ENCODE data around the gene FAM174B. TPM values are rescaled to one million over a fixed set of nuclear protein-coding genes. Genes with fewer than 3 reads are reported as not detected.

The FAM174B gene
- total RNA-seq, 1 donor from 2014 or later: 9.6 TPM

- TF ChIP-seq CTCF (conservative IDR thresholded peaks at IDR 0.05; ENCODE audit: low read depth, low read length): no peak
- H3K4me3 ChIP-seq (ENCODE audit: low read depth, low read length): no peak overlapping the region
- DNase-seq (ENCODE audit: low read depth): no peak
Observed at GRCh38 chr15:92666780-92667179, 11.2 kb upstream of the FAM174B start.

- no peak for DNase-seq (ENCODE audit: low read depth)
- H3K4me3 ChIP-seq (ENCODE audit: low read depth, low read length): no peak overlapping the region
- TF ChIP-seq CTCF (conservative IDR thresholded peaks at IDR 0.05; ENCODE audit: low read depth, low read length): no peak
Observed at GRCh38 chr15:92665100-92665555, 9.6 kb upstream of the FAM174B start.

GRCh38 chr15:92664178-92664900 is 8.8 kb upstream of the FAM174B start:
- no peak for DNase-seq (ENCODE audit: low read depth)
- H3K4me3 ChIP-seq (ENCODE audit: low read depth, low read length): no peak overlapping the region
- TF ChIP-seq CTCF (conservative IDR thresholded peaks at IDR 0.05; ENCODE audit: low read depth, low read length): no peak

DNA sequence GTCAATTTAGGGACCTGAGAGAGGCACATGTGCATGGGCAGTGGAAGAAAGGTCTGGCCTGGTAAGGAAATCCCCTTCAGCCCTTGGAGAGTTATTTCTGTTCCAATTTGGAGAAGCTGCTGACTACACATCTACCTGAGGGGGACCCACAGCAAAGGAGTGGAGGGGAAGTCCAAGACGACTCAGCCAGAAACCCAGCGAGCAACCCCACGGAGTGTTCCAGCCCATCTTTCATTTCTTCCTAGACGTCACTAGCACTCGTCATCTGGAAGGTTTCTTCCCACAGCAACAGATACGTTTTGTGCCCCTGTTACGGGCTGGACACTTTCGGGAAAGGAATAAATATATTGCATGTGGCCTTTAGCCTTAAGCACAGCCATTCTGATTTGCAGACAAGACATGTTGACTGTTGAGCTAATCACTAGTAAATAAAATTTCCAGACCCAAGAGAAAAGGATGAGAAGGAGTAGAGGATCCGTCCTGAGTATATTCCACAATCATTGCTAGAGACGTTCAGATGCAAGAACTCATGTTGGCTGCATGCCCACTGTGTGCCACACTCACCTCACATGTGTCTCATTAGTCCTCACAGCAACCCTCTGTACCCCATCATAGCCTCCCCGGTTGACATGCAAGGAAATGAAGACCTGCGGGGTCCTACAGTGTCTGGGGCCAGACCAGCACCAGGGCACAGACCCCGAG is 7.8 kb upstream of the FAM174B start:
- no peak overlapping the region for H3K4me3 ChIP-seq (ENCODE audit: low read depth, low read length)
- no peak for TF ChIP-seq CTCF (conservative IDR thresholded peaks at IDR 0.05; ENCODE audit: low read depth, low read length)
- no peak for DNase-seq (ENCODE audit: low read depth)

DNA sequence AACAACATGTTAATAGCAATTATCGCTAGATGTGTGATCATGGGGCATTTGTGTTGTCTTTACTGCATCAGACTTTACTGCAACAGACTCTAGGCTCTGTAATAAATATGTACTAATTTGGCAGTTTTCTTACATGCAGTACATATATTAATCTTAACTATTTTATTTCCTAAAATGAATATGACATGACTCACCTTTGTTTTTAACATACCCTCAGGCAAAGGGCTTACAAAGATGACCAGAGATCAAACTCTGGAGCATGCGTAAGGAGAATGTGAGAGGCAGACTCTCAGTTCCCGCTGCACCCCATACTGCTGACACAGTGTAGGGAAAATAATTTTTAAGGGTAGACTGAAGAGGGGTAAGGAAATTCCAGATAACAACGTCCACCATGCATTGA is 7.2 kb upstream of the FAM174B start:
- no peak for DNase-seq (ENCODE audit: low read depth)
- no peak overlapping the region for H3K4me3 ChIP-seq (ENCODE audit: low read depth, low read length)
- TF ChIP-seq CTCF (conservative IDR thresholded peaks at IDR 0.05; ENCODE audit: low read depth, low read length): no peak

GRCh38 chr15:92661956-92662355 is 6.4 kb upstream of the FAM174B start:
- H3K4me3 ChIP-seq (ENCODE audit: low read depth, low read length): no peak overlapping the region
- no peak for TF ChIP-seq CTCF (conservative IDR thresholded peaks at IDR 0.05; ENCODE audit: low read depth, low read length)
- no peak for DNase-seq (ENCODE audit: low read depth)

Measured in epithelial cell of proximal tubule (primary cell).